Measurements from ENCODE around the gene NFAT5. TPM values are rescaled to one million over a fixed set of nuclear protein-coding genes. Genes with fewer than 3 reads are reported as not detected.

NFAT5 gene
- total RNA-seq, 2 donors from 2014 or later = 41.4 to 52.7 TPM

DNA sequence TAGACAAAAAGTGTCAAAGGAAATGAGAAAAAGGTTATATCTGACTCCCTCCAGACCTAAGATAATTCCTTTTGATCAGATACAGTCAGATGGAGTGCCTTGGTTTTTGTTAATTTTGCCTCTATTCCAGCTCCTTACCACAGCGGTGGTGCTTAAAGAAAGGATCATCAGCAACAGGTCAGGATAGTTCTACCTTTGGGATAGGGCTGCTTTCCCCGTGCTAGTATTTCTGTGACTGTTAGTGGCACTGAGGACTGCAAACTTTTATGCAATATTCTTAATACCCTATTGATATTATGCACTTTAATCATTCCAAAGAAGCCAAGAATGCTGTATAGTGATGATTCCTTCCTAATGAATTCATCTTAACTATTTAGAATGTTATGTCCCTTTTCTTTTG is 136.1 kb downstream of the NFAT5 start:
- intact Hi-C loops (cut with DNase I) = no loop called here
- Histone ChIP-seq H3K36me3 (no peaks in the 10 kb centered on the region), H3K4me1 (replicated peaks) (peaks cover 8% of the 10 kb centered on the region), H3K27ac (no peak overlapping the region), H3K4me3 (no peak overlapping the region), H3K9me3 (no peaks in the 10 kb centered on the region), H3K27me3 (replicated peaks; ENCODE audit: insufficient read depth) (no peaks in the 10 kb centered on the region)
- 88% methylated on average over 2 of the region's 2 CpGs for WGBS
- TF ChIP-seq POLR2AphosphoS5 (IDR thresholded peaks at IDR 0.05) = no peak
- TF ChIP-seq, protein P1, sequence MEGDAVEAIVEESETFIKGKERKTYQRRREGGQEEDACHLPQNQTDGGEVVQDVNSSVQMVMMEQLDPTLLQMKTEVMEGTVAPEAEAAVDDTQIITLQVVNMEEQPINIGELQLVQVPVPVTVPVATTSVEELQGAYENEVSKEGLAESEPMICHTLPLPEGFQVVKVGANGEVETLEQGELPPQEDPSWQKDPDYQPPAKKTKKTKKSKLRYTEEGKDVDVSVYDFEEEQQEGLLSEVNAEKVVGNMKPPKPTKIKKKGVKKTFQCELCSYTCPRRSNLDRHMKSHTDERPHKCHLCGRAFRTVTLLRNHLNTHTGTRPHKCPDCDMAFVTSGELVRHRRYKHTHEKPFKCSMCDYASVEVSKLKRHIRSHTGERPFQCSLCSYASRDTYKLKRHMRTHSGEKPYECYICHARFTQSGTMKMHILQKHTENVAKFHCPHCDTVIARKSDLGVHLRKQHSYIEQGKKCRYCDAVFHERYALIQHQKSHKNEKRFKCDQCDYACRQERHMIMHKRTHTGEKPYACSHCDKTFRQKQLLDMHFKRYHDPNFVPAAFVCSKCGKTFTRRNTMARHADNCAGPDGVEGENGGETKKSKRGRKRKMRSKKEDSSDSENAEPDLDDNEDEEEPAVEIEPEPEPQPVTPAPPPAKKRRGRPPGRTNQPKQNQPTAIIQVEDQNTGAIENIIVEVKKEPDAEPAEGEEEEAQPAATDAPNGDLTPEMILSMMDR (IDR thresholded peaks at IDR 0.05) = no peak
- TF ChIP-seq POLR2A (IDR thresholded peaks at IDR 0.05) = no peak
- DNase-seq (ENCODE audit: low spot score) = no peak

DNA sequence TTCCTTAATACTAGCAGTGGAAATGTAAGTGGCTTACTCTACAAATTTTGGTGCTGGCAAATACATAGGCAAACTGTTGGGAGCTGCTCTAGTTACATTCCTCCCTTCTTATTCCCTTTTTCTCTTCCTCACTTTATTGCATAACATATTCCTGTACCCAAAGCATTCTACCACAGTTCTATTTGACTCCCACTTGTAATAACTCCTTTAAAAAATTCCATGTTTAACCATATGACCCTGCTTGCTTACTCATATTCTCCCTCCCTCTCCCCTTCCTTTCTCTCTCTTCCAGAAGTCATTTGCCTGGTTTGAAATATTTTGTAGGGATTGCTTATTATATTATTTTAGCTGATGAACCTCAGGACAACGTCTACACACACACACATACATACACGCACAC is 137.9 kb downstream of the NFAT5 start:
- no peaks in the 10 kb centered on the region for H3K27me3 ChIP-seq (replicated peaks; ENCODE audit: insufficient read depth)
- H3K9me3 ChIP-seq = no peaks in the 10 kb centered on the region
- no peak for DNase-seq (ENCODE audit: low spot score)
- TF ChIP-seq POLR2AphosphoS5 (IDR thresholded peaks at IDR 0.05) (no peak), POLR2A (IDR thresholded peaks at IDR 0.05) (no peak)
- TF ChIP-seq, protein P1 (IDR thresholded peaks at IDR 0.05) = no peak
- no peak overlapping the region for H3K4me3 ChIP-seq
- peaks cover 8% of the 10 kb centered on the region for H3K4me1 ChIP-seq (replicated peaks)
- H3K36me3 ChIP-seq = no peaks in the 10 kb centered on the region
- no peak overlapping the region for H3K27ac ChIP-seq
- intact Hi-C loops (cut with DNase I) = no loop called here
- WGBS = 89% methylated on average over 2 of the region's 2 CpGs

DNA sequence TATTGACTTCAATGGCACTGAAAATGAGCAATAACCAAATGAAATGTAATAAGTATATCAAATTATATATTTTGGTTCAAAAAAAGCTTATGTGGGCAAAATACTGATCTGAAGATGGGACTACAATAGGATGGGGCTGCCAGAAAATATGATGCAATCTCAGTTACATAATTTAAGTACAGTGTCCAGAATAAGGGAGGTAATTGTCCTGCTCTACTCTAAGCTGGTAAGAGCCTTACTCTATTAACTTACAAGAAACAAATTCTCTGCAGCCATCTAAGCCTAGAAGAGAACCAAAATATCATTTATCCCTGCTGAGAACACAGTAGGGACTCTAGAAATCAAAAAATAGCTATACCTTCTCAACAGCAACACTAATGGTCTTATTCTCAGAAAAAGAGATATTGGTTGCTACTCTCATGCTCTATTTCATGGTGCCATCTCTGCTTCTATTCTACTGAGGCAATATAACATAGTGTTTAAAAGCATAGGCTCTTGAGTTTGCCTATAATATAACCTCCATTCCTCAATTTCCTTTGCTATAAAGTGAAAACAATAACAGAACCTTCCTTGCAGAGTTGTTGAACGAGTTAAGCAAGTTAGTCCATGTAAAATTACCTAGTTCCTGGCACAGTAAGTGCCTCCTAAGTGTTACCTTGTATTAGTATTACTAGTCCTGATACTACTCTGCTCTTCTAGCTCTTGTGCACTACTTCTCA is 140.6 kb downstream of the NFAT5 start:
- Histone ChIP-seq H3K9me3 (no peaks in the 10 kb centered on the region), H3K4me3 (no peak overlapping the region), H3K4me1 (replicated peaks) (peaks cover 8% of the 10 kb centered on the region), H3K36me3 (no peaks in the 10 kb centered on the region), H3K27me3 (replicated peaks; ENCODE audit: insufficient read depth) (no peaks in the 10 kb centered on the region), H3K27ac (peak overlapping the region; percentile 24 to 58)
- 36% methylated on average over 1 of the region's 1 CpG for WGBS
- intact Hi-C loops (cut with DNase I) = loop anchor here (5.0 kb wide), 1 partner anchor 309 kb away; no protein-coding TSS in a partner anchor
- TF ChIP-seq, protein P1 (IDR thresholded peaks at IDR 0.05) = no peak
- peak; percentile 59 for TF ChIP-seq POLR2AphosphoS5 (IDR thresholded peaks at IDR 0.05)
- no peak for TF ChIP-seq POLR2A (IDR thresholded peaks at IDR 0.05)
- peak; percentile 28 for DNase-seq (ENCODE audit: low spot score)

DNA sequence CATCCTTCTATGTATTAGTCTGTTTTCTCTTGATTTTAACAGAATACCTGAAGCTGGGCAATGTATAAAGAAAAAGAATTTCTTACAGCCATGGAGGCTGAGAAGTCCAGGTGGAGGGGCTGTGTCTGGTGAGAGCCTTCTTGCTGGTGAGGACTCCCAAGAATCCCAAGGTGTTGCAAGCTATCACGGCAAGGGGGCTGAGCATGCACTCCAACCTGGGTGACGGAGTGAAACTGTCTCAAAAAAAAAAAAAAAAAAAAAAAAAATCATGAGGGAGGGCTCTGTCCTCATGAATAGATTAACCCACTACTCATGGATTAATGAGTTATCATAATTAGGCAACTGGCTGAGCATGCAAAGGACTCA is 141.2 kb downstream of the NFAT5 start:
- intact Hi-C loops (cut with DNase I) = loop anchor here (5.0 kb wide), 1 partner anchor 310 kb away; no protein-coding TSS in a partner anchor
- DNase-seq (ENCODE audit: low spot score) = no peak
- 66% methylated on average over 2 of the region's 2 CpGs for WGBS
- TF ChIP-seq, protein P1 (IDR thresholded peaks at IDR 0.05) = no peak
- TF ChIP-seq POLR2A (IDR thresholded peaks at IDR 0.05) = no peak
- TF ChIP-seq POLR2AphosphoS5 (IDR thresholded peaks at IDR 0.05) = no peak
- H3K27ac ChIP-seq = peak overlapping the region; percentile 24 to 58
- H3K36me3 ChIP-seq = no peaks in the 10 kb centered on the region
- no peaks in the 10 kb centered on the region for H3K27me3 ChIP-seq (replicated peaks; ENCODE audit: insufficient read depth)
- H3K4me3 ChIP-seq = no peak overlapping the region
- H3K9me3 ChIP-seq = no peaks in the 10 kb centered on the region
- H3K4me1 ChIP-seq (replicated peaks) = peaks cover 8% of the 10 kb centered on the region

Data from prostate gland (tissue), 2 donors.